Keratinocyte (primary cell): ENCODE measurements around the gene CXCR4. TPM values are rescaled to one million over a fixed set of nuclear protein-coding genes. Genes with fewer than 3 reads are reported as not detected.

Experiments
- DNase-seq: peaks from one replicate; pipeline ENCODE4 v3.0.0-alpha.2; 2011; ENCODE audit warnings: low read depth, missing footprints, low spot score
- FAIRE-seq: peaks from 2 replicates; lab custom pipeline; 2011; peaks lifted over from hg19 to GRCh38; lab: Jason Lieb, UNC
- H2AFZ ChIP-seq: 2 replicates; pipeline ENCODE4 v1.6.0; 2012; ENCODE audit warnings: low read length, control low read depth, inconsistent platforms; ENCODE audit not compliant: control insufficient read depth
- H3K27ac ChIP-seq: 2 replicates; pipeline ENCODE4 v1.5.1; 2011; ENCODE audit warnings: low read length; ENCODE audit not compliant: control insufficient read depth, insufficient read depth
- H3K27me3 ChIP-seq: 3 replicates; pipeline ENCODE4 v1.6.0; 2011; ENCODE audit warnings: low read length; ENCODE audit not compliant: control insufficient read depth, insufficient read depth; ENCODE audit errors: extremely low read depth
- H3K36me3 ChIP-seq, 2 experiments: 2 replicates in 1 of 2; 3 replicates in 1 of 2; pipeline ENCODE4 v1.5.1; 2011; ENCODE audit warnings: low read length in 2 of 2, mild to moderate bottlenecking in 1 of 2; ENCODE audit not compliant: control insufficient read depth in 2 of 2, insufficient read depth in 2 of 2; ENCODE audit errors: extremely low read depth in 1 of 2
- H3K4me1 ChIP-seq: 3 replicates; pipeline ENCODE4 v1.5.1; 2011; ENCODE audit warnings: low read length; ENCODE audit not compliant: control insufficient read depth, insufficient read depth; ENCODE audit errors: extremely low read depth
- H3K4me2 ChIP-seq: 3 replicates; pipeline ENCODE4 v1.6.0; 2011; ENCODE audit warnings: low read depth, low read length; ENCODE audit not compliant: control insufficient read depth, insufficient read depth; ENCODE audit errors: extremely low read depth
- H3K4me3 ChIP-seq, 3 experiments: fragments of 200-600 bp in 1 of 3; sonication (generic) in 1 of 3; 2 replicates in 2 of 3; 3 replicates in 1 of 3; pipeline ENCODE4 v1.5.1; 2011 to 2016; ENCODE audit warnings: low read length in 3 of 3, mild to moderate bottlenecking in 3 of 3, control low read depth in 2 of 3, inconsistent platforms in 1 of 3, low read depth in 1 of 3, mixed read lengths in 1 of 3, mixed run types in 1 of 3, moderate library complexity in 1 of 3; ENCODE audit not compliant: control insufficient read depth in 2 of 3, insufficient read depth in 2 of 3; ENCODE audit errors: extremely low read depth in 1 of 3
- H3K79me2 ChIP-seq: 2 replicates; pipeline ENCODE4 v1.6.0; 2012; ENCODE audit warnings: low read length; ENCODE audit not compliant: control insufficient read depth, insufficient read depth
- H3K9ac ChIP-seq: 3 replicates; pipeline ENCODE4 v1.6.0; 2011; ENCODE audit warnings: low read length; ENCODE audit not compliant: control insufficient read depth, insufficient read depth; ENCODE audit errors: extremely low read depth
- H3K9me1 ChIP-seq: 3 replicates; pipeline ENCODE4 v1.6.0; 2011; ENCODE audit warnings: low read length; ENCODE audit not compliant: control insufficient read depth, insufficient read depth; ENCODE audit errors: extremely low read depth
- H3K9me3 ChIP-seq: 2 replicates; pipeline ENCODE4 v1.5.1; 2012; ENCODE audit warnings: low read depth, low read length; ENCODE audit not compliant: control insufficient read depth
- H4K20me1 ChIP-seq: 3 replicates; pipeline ENCODE4 v1.6.0; 2011; ENCODE audit warnings: low read length; ENCODE audit not compliant: control insufficient read depth, insufficient read depth; ENCODE audit errors: extremely low read depth
- EZH2 ChIP-seq: IDR thresholded peaks from one replicate; pipeline ENCODE4 v1.6.1; 2012; ENCODE audit warnings: inconsistent platforms, mild to moderate bottlenecking, low read length, moderate library complexity
- dilution Hi-C: fragments of 300-500 bp; cut with MboI; formaldehyde crosslinking; loops from one replicate; pipeline ENCODE4 v1.7.0; 2020; ENCODE audit warnings: low sequenced_read_pairs; ENCODE audit not compliant: extremely low pct_ligation_motif_present
- polyA plus RNA-seq, 5 experiments: library from polyadenylated mRNA; depleted of rRNA in 3 of 5; stranded (reverse) in 3 of 5; stranded (forward) in 1 of 5; unstranded in 1 of 5; fragments of >200 nt; gene quantifications; 1 replicate in 1 of 5; 2 replicates in 3 of 5; 3 replicates in 1 of 5; pipeline versions ENCODE4 v1.2.1 to v1.2.3, GENCODE V29; 2011 to 2012; ENCODE audit warnings: missing spikeins in 2 of 5, low read depth in 1 of 5, low replicate concordance in 1 of 5
- TF ChIP-seq, protein P1 (sequence below), 3 experiments: IDR thresholded peaks in 1 of 3; conservative IDR thresholded peaks in 1 of 3; optimal IDR thresholded peaks in 1 of 3; 2 replicates in 2 of 3; 3 replicates in 1 of 3; pipeline versions ENCODE3 to v1.5.1; 2011; ENCODE audit warnings: low read length in 3 of 3, mild to moderate bottlenecking in 3 of 3, moderate library complexity in 2 of 3, control low read depth in 1 of 3, inconsistent platforms in 1 of 3; ENCODE audit not compliant: insufficient read depth in 2 of 3; ENCODE audit errors: extremely low read depth in 1 of 3

CXCR4 gene
- polyA plus RNA-seq, 1 donor (not counting 4 experiments of a cell fraction or from before 2014, with no cell fraction given): 0.08 TPM

DNA sequence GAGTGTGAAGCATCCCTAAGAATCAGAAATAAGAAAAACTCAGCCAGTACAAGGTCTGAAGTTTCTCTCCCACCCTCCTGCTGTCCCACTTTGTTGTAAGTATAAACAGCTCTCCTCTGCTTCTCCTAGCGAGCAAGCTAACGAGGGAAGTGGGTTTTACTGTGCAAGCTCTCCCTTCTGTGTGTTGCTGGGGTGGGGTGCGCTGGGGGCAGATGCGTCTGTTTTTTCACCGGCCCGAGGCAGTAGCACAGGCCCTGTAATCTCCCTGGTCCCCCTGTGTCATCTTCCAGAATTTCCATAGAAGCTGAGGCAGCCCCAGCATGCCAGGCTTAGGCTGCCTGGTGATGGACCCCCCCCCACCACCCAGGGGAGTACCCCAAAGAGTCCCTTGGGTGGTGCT is 9.4 kb upstream of the CXCR4 start:
- Histone ChIP-seq H3K9me3 (no peaks in the 10 kb centered on the region), H3K79me2 (no peaks in the 10 kb centered on the region), H3K36me3 (no peaks in the 10 kb centered on the region), H3K9ac (no peak overlapping the region), H3K4me2 (no peak overlapping the region), H3K27ac (no peak overlapping the region), H3K9me1 (no peaks in the 10 kb centered on the region), H4K20me1 (no peaks in the 10 kb centered on the region), H2AFZ (no peak overlapping the region), H3K4me1 (no peaks in the 10 kb centered on the region), H3K4me3 (no peak overlapping the region), H3K27me3 (peaks cover 18% of the 10 kb centered on the region)
- no peak for FAIRE-seq
- no peak for DNase-seq
- dilution Hi-C loops: no loop called here
- TF ChIP-seq EZH2: no peak
- TF ChIP-seq, protein P1, sequence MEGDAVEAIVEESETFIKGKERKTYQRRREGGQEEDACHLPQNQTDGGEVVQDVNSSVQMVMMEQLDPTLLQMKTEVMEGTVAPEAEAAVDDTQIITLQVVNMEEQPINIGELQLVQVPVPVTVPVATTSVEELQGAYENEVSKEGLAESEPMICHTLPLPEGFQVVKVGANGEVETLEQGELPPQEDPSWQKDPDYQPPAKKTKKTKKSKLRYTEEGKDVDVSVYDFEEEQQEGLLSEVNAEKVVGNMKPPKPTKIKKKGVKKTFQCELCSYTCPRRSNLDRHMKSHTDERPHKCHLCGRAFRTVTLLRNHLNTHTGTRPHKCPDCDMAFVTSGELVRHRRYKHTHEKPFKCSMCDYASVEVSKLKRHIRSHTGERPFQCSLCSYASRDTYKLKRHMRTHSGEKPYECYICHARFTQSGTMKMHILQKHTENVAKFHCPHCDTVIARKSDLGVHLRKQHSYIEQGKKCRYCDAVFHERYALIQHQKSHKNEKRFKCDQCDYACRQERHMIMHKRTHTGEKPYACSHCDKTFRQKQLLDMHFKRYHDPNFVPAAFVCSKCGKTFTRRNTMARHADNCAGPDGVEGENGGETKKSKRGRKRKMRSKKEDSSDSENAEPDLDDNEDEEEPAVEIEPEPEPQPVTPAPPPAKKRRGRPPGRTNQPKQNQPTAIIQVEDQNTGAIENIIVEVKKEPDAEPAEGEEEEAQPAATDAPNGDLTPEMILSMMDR (optimal IDR thresholded peaks at IDR 0.05 in 1 of 3, IDR thresholded peaks at IDR 0.05 in 1 of 3, conservative IDR thresholded peaks at IDR 0.05 in 1 of 3; ENCODE audit: extremely low read depth in 1 of 3, insufficient read depth in 2 of 3, low read length in 3 of 3): no peak

DNA sequence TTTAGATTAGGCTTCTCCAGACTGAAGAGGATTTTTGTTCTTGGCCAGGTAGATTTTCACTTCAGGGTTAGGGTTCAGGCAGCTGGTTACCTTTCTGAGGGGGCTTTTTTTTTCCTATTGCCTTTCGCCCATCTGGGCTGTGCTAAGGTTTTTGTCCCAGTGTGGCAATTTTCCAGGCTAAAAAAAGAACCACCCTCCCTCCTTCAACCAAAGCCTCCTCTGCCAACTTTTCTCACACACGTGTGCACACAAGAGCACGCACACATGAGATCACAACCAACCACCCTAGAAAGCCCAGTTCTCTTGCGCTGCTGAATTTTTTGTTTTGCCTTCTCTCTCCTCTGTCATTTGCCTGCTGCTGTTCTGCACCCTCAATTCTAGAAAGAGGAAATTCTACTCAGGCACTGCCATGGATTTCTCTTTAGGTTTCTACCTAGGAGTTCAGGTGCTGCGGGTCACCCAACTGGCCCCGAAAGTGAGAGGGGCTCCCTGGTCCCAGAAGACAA is 8.5 kb upstream of the CXCR4 start:
- Histone ChIP-seq H3K79me2 (no peaks in the 10 kb centered on the region), H3K9me3 (no peaks in the 10 kb centered on the region), H3K9me1 (no peaks in the 10 kb centered on the region), H3K4me1 (no peaks in the 10 kb centered on the region), H2AFZ (no peak overlapping the region), H3K27me3 (peaks cover 25% of the 10 kb centered on the region), H3K4me3 (no peak overlapping the region), H3K9ac (no peak overlapping the region), H3K36me3 (no peaks in the 10 kb centered on the region), H3K4me2 (no peak overlapping the region), H4K20me1 (no peaks in the 10 kb centered on the region), H3K27ac (no peak overlapping the region)
- FAIRE-seq: no peak
- TF ChIP-seq EZH2: no peak
- TF ChIP-seq, protein P1 (optimal IDR thresholded peaks at IDR 0.05 in 1 of 3, IDR thresholded peaks at IDR 0.05 in 1 of 3, conservative IDR thresholded peaks at IDR 0.05 in 1 of 3; ENCODE audit: extremely low read depth in 1 of 3, insufficient read depth in 2 of 3, low read length in 3 of 3): no peak
- dilution Hi-C loops: no loop called here
- DNase-seq: no peak
